ENCODE data around the gene ZKSCAN1. TPM values are rescaled to one million over a fixed set of nuclear protein-coding genes. Genes with fewer than 3 reads are reported as not detected.

The ZKSCAN1 gene
- total RNA-seq, 1 experiment from 2014 or later, result 15.9 TPM

GRCh38 chr7:100079024-100079560, 63.7 kb downstream of the ZKSCAN1 start:
- DNase-seq (ENCODE audit: low read depth), result no peak

GRCh38 chr7:100080907-100081534, 65.6 kb downstream of the ZKSCAN1 start:
- DNase-seq (ENCODE audit: low read depth), result peak; percentile 34

- DNase-seq (ENCODE audit: low read depth), result peak; percentile 99
Measured at GRCh38 chr7:100081535-100082102, 66.2 kb downstream of the ZKSCAN1 start, which contains the start of gene ZNF3. ZNF3 (minus strand) TSS chr7:100081723; CDS start chr7:100077357, 4,366 bp downstream.

GRCh38 chr7:100082978-100083377, 67.6 kb downstream of the ZKSCAN1 start:
- DNase-seq (ENCODE audit: low read depth), result no peak

- DNase-seq (ENCODE audit: low read depth), result no peak
Measured at GRCh38 chr7:100085515-100085914, 70.1 kb downstream of the ZKSCAN1 start.

- DNase-seq (ENCODE audit: low read depth), result peak; percentile 99
Measured at GRCh38 chr7:100087055-100087750, 71.8 kb downstream of the ZKSCAN1 start.

- no peak for DNase-seq (ENCODE audit: low read depth)
Measured at GRCh38 chr7:100088095-100088620, 72.8 kb downstream of the ZKSCAN1 start.

GRCh38 chr7:100088621-100089457, 73.4 kb downstream of the ZKSCAN1 start, which contains the start of gene COPS6:
COPS6 (plus strand) TSS chr7:100088969; CDS start chr7:100088991, 22 bp downstream.
- peak; percentile 74 for DNase-seq (ENCODE audit: low read depth)

- peak; percentile 66 for DNase-seq (ENCODE audit: low read depth)
Measured at GRCh38 chr7:100089458-100090196, 74.2 kb downstream of the ZKSCAN1 start.

GRCh38 chr7:100090527-100091410, 75.4 kb downstream of the ZKSCAN1 start:
- DNase-seq (ENCODE audit: low read depth), result peak; percentile 37

Other genes starting within 250 kb of the ZKSCAN1 start
- gene CYP3A4, start 231.4 kb upstream of the ZKSCAN1 start, total RNA-seq (2014; rRNA removed; shearing (Covaris generic)), result 0.05 TPM in 1 of 2 replicates, not detected in the other
- not detected in 2 replicates for gene CYP3A43, start 187.6 kb upstream of the ZKSCAN1 start, total RNA-seq (2014; rRNA removed; shearing (Covaris generic))
- not detected in 2 replicates for gene OR2AE1, start 138.6 kb upstream of the ZKSCAN1 start, total RNA-seq (2014; rRNA removed; shearing (Covaris generic))
- gene TRIM4, start 96.1 kb upstream of the ZKSCAN1 start, total RNA-seq (2014; rRNA removed; shearing (Covaris generic)), result 10.3 and 17.8 TPM in 2 replicates
- not detected in 2 replicates for gene GJC3, start 86.0 kb upstream of the ZKSCAN1 start, total RNA-seq (2014; rRNA removed; shearing (Covaris generic))
- gene AZGP1, start 39.6 kb upstream of the ZKSCAN1 start, total RNA-seq (2014; rRNA removed; shearing (Covaris generic)), result 0.62 TPM in 1 of 2 replicates, not detected in the other
- 7.4 TPM in 2 replicates for gene ZSCAN21, start 34.2 kb downstream of the ZKSCAN1 start, total RNA-seq (2014; rRNA removed; shearing (Covaris generic))
- 23.6 and 25.4 TPM in 2 replicates for gene ZNF3, start 66.1 kb downstream of the ZKSCAN1 start, total RNA-seq (2014; rRNA removed; shearing (Covaris generic))
- 98.4 and 109 TPM in 2 replicates for gene COPS6, start 73.4 kb downstream of the ZKSCAN1 start, total RNA-seq (2014; rRNA removed; shearing (Covaris generic))
- gene MCM7, start 85.8 kb downstream of the ZKSCAN1 start, total RNA-seq (2014; rRNA removed; shearing (Covaris generic)), result 146 and 183 TPM in 2 replicates
- 21.7 and 23.3 TPM in 2 replicates for gene AP4M1, start 86.0 kb downstream of the ZKSCAN1 start, total RNA-seq (2014; rRNA removed; shearing (Covaris generic))
- gene TAF6, start 103.8 kb downstream of the ZKSCAN1 start, total RNA-seq (2014; rRNA removed; shearing (Covaris generic)), result 60.7 and 93.2 TPM in 2 replicates
- gene CNPY4, start 104.0 kb downstream of the ZKSCAN1 start, total RNA-seq (2014; rRNA removed; shearing (Covaris generic)), result 24.1 and 33.6 TPM in 2 replicates
- gene MBLAC1, start 111.4 kb downstream of the ZKSCAN1 start, total RNA-seq (2014; rRNA removed; shearing (Covaris generic)), result 4.6 and 4.8 TPM in 2 replicates
- 145 and 157 TPM in 2 replicates for gene LAMTOR4, start 133.3 kb downstream of the ZKSCAN1 start, total RNA-seq (2014; rRNA removed; shearing (Covaris generic))
- gene TRAPPC14, start 143.1 kb downstream of the ZKSCAN1 start, total RNA-seq (2014; rRNA removed; shearing (Covaris generic)), result 6.4 and 10.5 TPM in 2 replicates
- gene GAL3ST4, start 153.0 kb downstream of the ZKSCAN1 start, total RNA-seq (2014; rRNA removed; shearing (Covaris generic)), result 1.9 and 3.9 TPM in 2 replicates
- gene GPC2, start 161.8 kb downstream of the ZKSCAN1 start, total RNA-seq (2014; rRNA removed; shearing (Covaris generic)), result 2.8 and 4.2 TPM in 2 replicates
- gene STAG3, start 162.3 kb downstream of the ZKSCAN1 start, total RNA-seq (2014; rRNA removed; shearing (Covaris generic)), result 8.3 and 10.5 TPM in 2 replicates
- not detected in 2 replicates for gene PVRIG, start 204.4 kb downstream of the ZKSCAN1 start, total RNA-seq (2014; rRNA removed; shearing (Covaris generic))